C4-2B (cell line): ENCODE data around the gene ACAD8.

Experiments used
- CTCF ChIP-seq: fragments of 450-650 bp; conservative IDR thresholded peaks from 2 replicates; pipeline ENCODE4 v1.5.1; 2017; ENCODE audit warnings: mild to moderate bottlenecking
- ZFX ChIP-seq: fragments of 450-650 bp; IDR thresholded peaks from 2 replicates; pipeline ENCODE4 v1.6.1; 2017

- TF ChIP-seq CTCF (no peak), ZFX (no peak)
These were observed 59.4 kb downstream of the ACAD8 start for GRCh38 chr11:134312807-134313206.
